GM21423 (cell line): Measurements from ENCODE around the gene CXorf49B.

Experiments used
- ATAC-seq: cut with Tn5 transposase; IDR thresholded peaks from one replicate; pipeline ENCODE4 v1.9.1; 2021; ENCODE audit warnings: mild to moderate bottlenecking, moderate library complexity; ENCODE audit not compliant: unreplicated experiment

CXorf49B gene

GRCh38 chrX:71815121-71815905 is 52.2 kb downstream of the CXorf49B start:
- ATAC-seq: no peak

- no peak for ATAC-seq
Observed at GRCh38 chrX:71815906-71816156, 52.7 kb downstream of the CXorf49B start.
